HCT116 (cell line): ENCODE measurements around the gene OLFML2B. TPM values are rescaled to one million over a fixed set of nuclear protein-coding genes. Genes with fewer than 3 reads are reported as not detected.

ENCODE experiments used
- ATAC-seq: fragments of 200-7000 bp; cut with Tn5 transposase; 2 replicates; pipeline ENCODE4 v1.9.1; 2020; ENCODE audit warnings: mild to moderate bottlenecking, moderate library complexity
- BruUV-seq: library from RNA; stranded (reverse); fragments of 400-500 nt; replicated peaks from 2 replicates; lab custom pipeline; 2021; lab: Mats Ljungman, UMichigan
- CTCF ChIA-PET: fragments of 300-600 bp; sonication (Branson Sonifier 250); formaldehyde crosslinking; loops from one replicate; lab custom pipeline; 2021; ENCODE audit warnings: antibody characterized with exemption; lab: Charles Lee
- POLR2A ChIA-PET: fragments of 300-600, 350-600 bp; sonication (Branson Sonifier 250); formaldehyde crosslinking; loops from one replicate; lab custom pipeline; 2021; ENCODE audit warnings: antibody characterized with exemption; lab: Charles Lee
- RAD21 ChIA-PET, 2 experiments: fragments of 300-600 bp; sonication (Branson Sonifier 250); formaldehyde crosslinking; loops; one replicate each; lab custom pipeline; 2023; ENCODE audit warnings: low total read pairs in 2 of 2; ENCODE audit not compliant: uncharacterized antibody in 2 of 2, unreplicated experiment in 2 of 2, low non-redundant PET in 1 of 2; lab: Charles Lee
- DNase-seq: peaks from one replicate; pipeline ENCODE4 v3.0.0-alpha.2; 2010; ENCODE audit warnings: low read depth, low spot score
- H2AFZ ChIP-seq: fragments of 200-600 bp; shearing (Covaris generic), sonication (generic); 2 replicates; pipeline ENCODE4 v1.6.1; 2017; ENCODE audit warnings: low read depth, mixed run types, mixed read lengths, antibody characterized with exemption, low read length; ENCODE audit not compliant: poor library complexity, severe bottlenecking
- H3K27ac ChIP-seq: 2 replicates; pipeline ENCODE4 v1.5.1; 2012; ENCODE audit warnings: low read depth, low read length
- H3K27me3 ChIP-seq: fragments of 200-600 bp; sonication (generic); 2 replicates; pipeline ENCODE4 v1.6.1; 2016; ENCODE audit warnings: mixed run types, low read length, mixed read lengths; ENCODE audit not compliant: insufficient read depth
- H3K36me3 ChIP-seq, 2 experiments: fragments of 200-500 bp in 1 of 2; fragments of 200-600 bp in 1 of 2; sonication (Bioruptor generic) in 1 of 2; sonication (generic) in 1 of 2; 2 replicates each; pipeline versions ENCODE4 v1.5.1 to v1.6.1; 2014 to 2016; ENCODE audit warnings: low read length in 2 of 2, inconsistent platforms in 1 of 2, mixed read lengths in 1 of 2, mixed run types in 1 of 2; ENCODE audit not compliant: insufficient read depth in 2 of 2, control insufficient read depth in 1 of 2
- H3K4me1 ChIP-seq, 2 experiments: fragments of 200-600 bp in 1 of 2; sonication (generic) in 1 of 2; 2 replicates each; pipeline versions ENCODE4 v1.5.1 to v1.6.1; 2012 to 2017; ENCODE audit warnings: low read length in 2 of 2, inconsistent platforms in 1 of 2, mild to moderate bottlenecking in 1 of 2, mixed read lengths in 1 of 2, mixed run types in 1 of 2, moderate library complexity in 1 of 2; ENCODE audit not compliant: insufficient read depth in 2 of 2, control insufficient read depth in 1 of 2
- H3K4me2 ChIP-seq: fragments of 200-600 bp; sonication (generic); 2 replicates; pipeline ENCODE4 v1.6.1; 2017; ENCODE audit warnings: mixed run types, low read length, mixed read lengths
- H3K4me3 ChIP-seq, 2 experiments: fragments of 200-600 bp in 1 of 2; sonication (generic) in 1 of 2; replicated peaks in 1 of 2; 2 replicates each; pipeline ENCODE4 v1.5.1; 2011 to 2016; ENCODE audit warnings: low read length in 2 of 2, control low read depth in 1 of 2, low read depth in 1 of 2, mild to moderate bottlenecking in 1 of 2, mixed read lengths in 1 of 2, mixed run types in 1 of 2
- H3K79me2 ChIP-seq: fragments of 200-600 bp; sonication (generic); 2 replicates; pipeline ENCODE4 v1.6.1; 2017; ENCODE audit warnings: mild to moderate bottlenecking, mixed run types, low read length, moderate library complexity, mixed read lengths; ENCODE audit not compliant: insufficient read depth
- H3K9ac ChIP-seq: fragments of 200-600 bp; sonication (generic); 2 replicates; pipeline ENCODE4 v1.6.1; 2016; ENCODE audit warnings: low read length, mixed read lengths
- H3K9me2 ChIP-seq: fragments of 200-600 bp; sonication (generic), shearing (Covaris generic); 2 replicates; pipeline ENCODE4 v1.6.1; 2017; ENCODE audit warnings: mixed run types, mild to moderate bottlenecking, moderate library complexity; ENCODE audit not compliant: insufficient read depth
- H3K9me3 ChIP-seq, 2 experiments: fragments of 200-500 bp in 1 of 2; fragments of 200-600 bp in 1 of 2; sonication (Bioruptor generic) in 1 of 2; sonication (generic) in 1 of 2; 2 replicates each; pipeline ENCODE4 v1.6.1; 2014 to 2017; ENCODE audit warnings: low read length in 2 of 2, mixed read lengths in 2 of 2, inconsistent platforms in 1 of 2, low read depth in 1 of 2, mild to moderate bottlenecking in 1 of 2, mixed run types in 1 of 2, moderate library complexity in 1 of 2; ENCODE audit not compliant: control insufficient read depth in 1 of 2, insufficient read depth in 1 of 2
- H4K20me1 ChIP-seq: fragments of 200-600 bp; sonication (generic), shearing (Covaris generic); 2 replicates; pipeline ENCODE4 v1.6.1; 2017; ENCODE audit warnings: mixed run types, mild to moderate bottlenecking, moderate library complexity; ENCODE audit not compliant: insufficient read depth
- CBX3 ChIP-seq: IDR thresholded peaks from 2 replicates; pipeline ENCODE4 v1.6.1; 2012; ENCODE audit warnings: low read depth
- EGR1 ChIP-seq: IDR thresholded peaks from 2 replicates; pipeline ENCODE4 v1.6.1; 2012; ENCODE audit warnings: low read depth
- FOSL1 ChIP-seq: IDR thresholded peaks from 2 replicates; pipeline ENCODE4 v1.6.1; 2012; ENCODE audit warnings: low read depth
- JUND ChIP-seq: IDR thresholded peaks from 2 replicates; pipeline ENCODE4 v1.6.1; 2012
- MAX ChIP-seq: IDR thresholded peaks from 2 replicates; pipeline ENCODE4 v1.6.1; 2012
- POLR2A ChIP-seq: IDR thresholded peaks from 2 replicates; pipeline ENCODE4 v1.7.0; 2011; ENCODE audit warnings: borderline replicate concordance; ENCODE audit not compliant: insufficient read depth, insufficient read length; ENCODE audit errors: extremely low read depth
- POLR2AphosphoS5 ChIP-seq: IDR thresholded peaks from 2 replicates; pipeline ENCODE4 v1.6.1; 2011; ENCODE audit warnings: mild to moderate bottlenecking, low read depth, low read length, moderate library complexity
- SP1 ChIP-seq: IDR thresholded peaks from 2 replicates; pipeline ENCODE4 v1.6.1; 2012; ENCODE audit warnings: low read depth
- TCF7L2 ChIP-seq: IDR thresholded peaks from 2 replicates; pipeline ENCODE4 v1.7.0; 2011; ENCODE audit warnings: borderline replicate concordance, inconsistent platforms; ENCODE audit not compliant: insufficient read depth, insufficient read length; ENCODE audit errors: extremely low read depth
- ZFX ChIP-seq: fragments of 450-650 bp; IDR thresholded peaks from 2 replicates; pipeline ENCODE4 v1.6.1; 2017
- intact Hi-C: fragments of 100-400 bp; cut with micrococcal nuclease; formaldehyde crosslinking; loops from 2 replicates; pipeline ENCODE4 v1.10.0; 2022
- total RNA-seq: library from RNA; stranded (reverse); gene quantifications from one replicate; pipeline ENCODE4 v1.2.1, GENCODE V29; 2021; ENCODE audit not compliant: unreplicated experiment

The OLFML2B gene
- total RNA-seq, 1 experiment from 2014 or later, result 1.3 TPM

GRCh38 chr1:162070094-162070748 is 46.6 kb upstream of the OLFML2B start:
- Histone ChIP-seq H3K9me2 (no peaks in the 10 kb centered on the region), H3K4me1 (peaks cover 43 to 45% of the 10 kb centered on the region in 2 experiments), H2AFZ (no peak overlapping the region), H3K79me2 (no peaks in the 10 kb centered on the region), H3K9me3 (no peaks in the 10 kb centered on the region), H4K20me1 (no peaks in the 10 kb centered on the region), H3K36me3 (no peaks in the 10 kb centered on the region), H3K4me2 (peak overlapping the region; percentile 84), H3K4me3 (peak overlapping the region; percentile 54 to 68), H3K9ac (peak overlapping the region; percentile 58), H3K27ac (peak overlapping the region; percentile 41; the same call in 1 of the 2 replicates), H3K27me3 (peaks cover 26% of the 10 kb centered on the region; the same call in 1 of the 2 replicates)
- POLR2A ChIA-PET, result interaction anchor here (2.2 kb wide), 1 partner anchor 75 kb away, joined by 10 read pairs; no protein-coding TSS in a partner anchor
- DNase-seq (no peak), ATAC-seq (no peak; the same call in 1 of the 2 replicates)
- BruUV-seq, result no TSS peak
- intact Hi-C loops, result loop anchor here (5.0 kb wide), 1 partner anchor 67 kb away; no protein-coding TSS in a partner anchor
- RAD21 ChIA-PET, result no interaction called here
- no peak for TF ChIP-seq TCF7L2
- TF ChIP-seq POLR2A, result no peak
- 0 out of 2 replicates have a peak, but pooled peaks have one; percentile 13 for TF ChIP-seq MAX
- TF ChIP-seq ZFX, result 0 out of 2 replicates have a peak, but pooled peaks have one; percentile 36
- TF ChIP-seq SP1, result no peak
- TF ChIP-seq FOSL1, result no peak
- CTCF ChIA-PET, result no interaction called here

GRCh38 chr1:162069334-162070093 is 45.8 kb upstream of the OLFML2B start, which contains the start of gene NOS1AP:
NOS1AP (plus strand) TSS chr1:162069691; CDS start chr1:162070178, 487 bp downstream.
- intact Hi-C loops, result loop anchor here (5.0 kb wide), 1 partner anchor 68 kb away; no protein-coding TSS in a partner anchor
- H3K4me2 ChIP-seq, result peak within 1 kb of the TSS; percentile 84
- RAD21 ChIA-PET, result interaction anchor here (0.6 to 1.0 kb wide), 2 partner anchors 22 to 60 kb away, joined by 3 read pairs; no protein-coding TSS in a partner anchor
- H2AFZ ChIP-seq, result peak within 1 kb of the TSS; percentile 39
- no peaks in the 10 kb centered on the region for H3K36me3 ChIP-seq
- H3K27ac ChIP-seq, result peak within 1 kb of the TSS; percentile 41; the same call in 1 of the 2 replicates
- peaks cover 40 to 41% of the 10 kb centered on the region in 2 experiments for H3K4me1 ChIP-seq
- H3K79me2 ChIP-seq, result no peaks in the 10 kb centered on the region
- no peaks in the 10 kb centered on the region for H3K9me2 ChIP-seq
- TF ChIP-seq SP1 (no peak), ZFX (peak; percentile 47; the same call in 1 of the 2 replicates), POLR2AphosphoS5 (peak; percentile 81), EGR1 (peak; percentile 84), JUND (no peak), CBX3 (0 out of 2 replicates have a peak, but pooled peaks have one; percentile 9), TCF7L2 (peak; percentile 82)
- TF ChIP-seq, all 23 proteins: peak for 5
- POLR2A ChIA-PET, result interaction anchor here (2.2 kb wide), 1 partner anchor 76 kb away, joined by 10 read pairs; no protein-coding TSS in a partner anchor
- peaks cover 26% of the 10 kb centered on the region; the same call in 1 of the 2 replicates for H3K27me3 ChIP-seq
- CTCF ChIA-PET, result no interaction called here
- peak within 1 kb of the TSS; percentile 58 for H3K9ac ChIP-seq
- peak within 1 kb of the TSS; percentile 54 to 68 for H3K4me3 ChIP-seq
- no peaks in the 10 kb centered on the region for H3K9me3 ChIP-seq
- ATAC-seq (peak; percentile 93), DNase-seq (peak; percentile 35)
- no peaks in the 10 kb centered on the region for H4K20me1 ChIP-seq
- no TSS peak for BruUV-seq
